Right lobe of liver (tissue), 6 donors: ENCODE measurements around the gene TCF12. TPM values are rescaled to one million over a fixed set of nuclear protein-coding genes. Genes with fewer than 3 reads are reported as not detected.

Experiments used
- ATAC-seq, 4 donors: fragments of 200-7000 bp; cut with Tn5 transposase; one replicate each; pipeline ENCODE4 v1.9.1; 2020; ENCODE audit warnings: mild to moderate bottlenecking in 4 of 4, moderate library complexity in 4 of 4
- DNase-seq, 3 donors: peaks; one replicate each; pipeline ENCODE4 v3.0.0-alpha.2; 2020
- H3K27ac ChIP-seq, 3 donors: fragments of 200-600 bp; one replicate each; pipeline ENCODE4 v1.8.0; 2022
- H3K27me3 ChIP-seq, 2 donors: fragments of 200-600 bp; one replicate each; pipeline ENCODE4 v1.8.0; 2022
- H3K36me3 ChIP-seq, 4 donors: fragments of 200-600 bp; sonication (generic) in 1 of 4; one replicate each; pipeline versions ENCODE4 v1.5.1 to v1.8.0; 2017 to 2022; ENCODE audit warnings: control low read depth in 1 of 4
- H3K4me1 ChIP-seq, 4 donors: fragments of 200-600 bp; sonication (generic) in 1 of 4; one replicate each; pipeline versions ENCODE4 v1.5.1 to v1.8.0; 2017 to 2022; ENCODE audit warnings: control low read depth in 1 of 4
- H3K4me3 ChIP-seq, 3 donors: fragments of 200-600 bp; one replicate each; pipeline ENCODE4 v1.8.0; 2022
- H3K9me3 ChIP-seq, 4 donors: fragments of 200-600 bp; sonication (generic) in 1 of 4; one replicate each; pipeline versions ENCODE4 v1.5.1 to v1.8.0; 2017 to 2022; ENCODE audit warnings: control low read depth in 1 of 4
- CTCF ChIP-seq, 4 donors: fragments of 200-600 bp in 3 of 4; fragments of 450-650 bp in 1 of 4; IDR thresholded peaks; one replicate each; pipeline versions ENCODE4 v1.5.1 to v1.8.0; 2016 to 2022; ENCODE audit warnings: antibody characterized with exemption in 4 of 4, mild to moderate bottlenecking in 2 of 4
- POLR2A ChIP-seq: fragments of 450-650 bp; IDR thresholded peaks from one replicate; pipeline ENCODE4 v1.6.1; 2017; ENCODE audit warnings: antibody characterized with exemption, mild to moderate bottlenecking
- WGBS: methylation state at CpG from one replicate; pipeline ENCODE4 v1.1.6; 2018; ENCODE audit warnings: low coverage, low lambda C conversion rate; ENCODE audit not compliant: insufficient coverage; ENCODE audit errors: missing lambda C conversion rate; 5-methylcytosine and 5-hydroxymethylcytosine counted together
- intact Hi-C, 2 donors: fragments of 100-400 bp; cut with DNase I; formaldehyde crosslinking; loops; one replicate each; pipeline versions ENCODE4 v1.11.2 to v1.14.1; 2022
- total RNA-seq, 6 experiments: library from RNA; depleted of rRNA in 2 of 6; stranded (reverse); fragments of >200 nt in 2 of 6; fragmentation: NEBNext Ultra II Directional in 3 of 6; extraction: Animal tissue kit (Norgen Biotek cat#: 25700) in 3 of 6; gene quantifications; one replicate each; pipeline versions ENCODE4 v1.1.0 to v1.2.4, GENCODE V29; 2016 to 2023
- donor health status: DM: no; HTN: yes; CAD: no.
- donor health status: DM: no; HTN: no; CAD: no.
- donor health status: DM: no; HTN: no; CAD: no.
- donor health status: DM: no; HTN: yes; CAD: no.
- donor health status: DM: no; HTN: yes; CAD: no.

The TCF12 gene
- total RNA-seq, 6 experiments from 2014 or later: 28.9 to 41.9 (median 35.3) TPM

GRCh38 chr15:57035664-57036063 lies 117.2 kb downstream of the TCF12 start:
- no peak for TF ChIP-seq CTCF (IDR thresholded peaks at IDR 0.05)
- no peak for TF ChIP-seq POLR2A
- no peak for DNase-seq
- H3K27ac ChIP-seq: no peak overlapping the region
- ATAC-seq: no peak
- intact Hi-C loops: no loop called here
- H3K4me3 ChIP-seq: no peak overlapping the region
- H3K27me3 ChIP-seq: no peaks in the 10 kb centered on the region
- no peaks in the 10 kb centered on the region for H3K36me3 ChIP-seq
- no peaks in the 10 kb centered on the region for H3K9me3 ChIP-seq
- WGBS: 90% methylated on average over 4 of the region's 5 CpGs
- H3K4me1 ChIP-seq: peaks cover 0 to 12% (median 5%) of the 10 kb centered on the region in 4 donors

- Histone ChIP-seq H3K27me3 (no peaks in the 10 kb centered on the region), H3K36me3 (no peaks in the 10 kb centered on the region), H3K9me3 (no peaks in the 10 kb centered on the region), H3K4me1 (peaks cover 0 to 12% (median 2%) of the 10 kb centered on the region in 4 donors), H3K4me3 (no peak overlapping the region), H3K27ac (no peak overlapping the region)
- WGBS: 39% methylated on average over 1 of the region's 1 CpG
- TF ChIP-seq POLR2A (no peak), CTCF (IDR thresholded peaks at IDR 0.05) (no peak)
- ATAC-seq (no peak), DNase-seq (no peak)
- intact Hi-C loops: no loop called here
Observed at GRCh38 chr15:57036352-57036751, 117.9 kb downstream of the TCF12 start.

GRCh38 chr15:57037548-57037947 lies 119.1 kb downstream of the TCF12 start:
- H3K4me1 ChIP-seq: peaks cover 0 to 12% (median 2%) of the 10 kb centered on the region in 4 donors
- no peaks in the 10 kb centered on the region for H3K36me3 ChIP-seq
- no peak overlapping the region for H3K4me3 ChIP-seq
- DNase-seq (no peak), ATAC-seq (no peak)
- no peak for TF ChIP-seq CTCF (IDR thresholded peaks at IDR 0.05)
- no peak for TF ChIP-seq POLR2A
- H3K27me3 ChIP-seq: no peaks in the 10 kb centered on the region
- intact Hi-C loops: no loop called here
- WGBS: 85% methylated on average over 5 of the region's 5 CpGs
- H3K27ac ChIP-seq: no peak overlapping the region
- no peaks in the 10 kb centered on the region for H3K9me3 ChIP-seq

GRCh38 chr15:57038040-57038439 lies 119.6 kb downstream of the TCF12 start:
- Histone ChIP-seq H3K4me3 (no peak overlapping the region), H3K9me3 (no peaks in the 10 kb centered on the region), H3K27me3 (no peaks in the 10 kb centered on the region), H3K4me1 (peaks cover 0 to 8% (median 2%) of the 10 kb centered on the region in 4 donors), H3K27ac (no peak overlapping the region), H3K36me3 (no peaks in the 10 kb centered on the region)
- DNase-seq (no peak), ATAC-seq (no peak)
- 100% methylated on average over 2 of the region's 2 CpGs for whole genome bisulfite sequencing
- intact Hi-C loops: no loop called here
- TF ChIP-seq CTCF (IDR thresholded peaks at IDR 0.05): no peak

GRCh38 chr15:57038496-57038895 lies 120.1 kb downstream of the TCF12 start:
- no peak overlapping the region for H3K4me3 ChIP-seq
- DNase-seq: no peak
- 96% methylated on average over 5 of the region's 5 CpGs for WGBS
- no peak for ATAC-seq
- no peaks in the 10 kb centered on the region for H3K36me3 ChIP-seq
- no peak overlapping the region for H3K27ac ChIP-seq
- no peaks in the 10 kb centered on the region for H3K9me3 ChIP-seq
- intact Hi-C loops: no loop called here
- no peaks in the 10 kb centered on the region for H3K27me3 ChIP-seq
- H3K4me1 ChIP-seq: peaks cover 0 to 4% (median 2%) of the 10 kb centered on the region in 4 donors
- TF ChIP-seq CTCF (IDR thresholded peaks at IDR 0.05) (no peak), POLR2A (no peak)
